H9 (cell line): ENCODE measurements around the gene FARP1. TPM values are rescaled to one million over a fixed set of nuclear protein-coding genes. Genes with fewer than 3 reads are reported as not detected.

Source experiments
- DNase-seq: peaks from one replicate; pipeline ENCODE4 v3.0.0-alpha.2; 2017
- H2AFZ ChIP-seq: one replicate; pipeline ENCODE4 v1.6.1; 2013; ENCODE audit warnings: mild to moderate bottlenecking, low read length, control low read depth, moderate library complexity
- H2AK5ac ChIP-seq: 2 replicates; pipeline ENCODE4 v1.6.1; 2013; ENCODE audit warnings: low read length, control low read depth, mixed read lengths; ENCODE audit not compliant: insufficient read length
- H2BK120ac ChIP-seq: one replicate; pipeline ENCODE4 v1.6.1; 2013; ENCODE audit warnings: low read depth, mild to moderate bottlenecking, low read length, control low read depth, inconsistent platforms; ENCODE audit not compliant: poor library complexity, severe bottlenecking
- H2BK12ac ChIP-seq: 2 replicates; pipeline ENCODE4 v1.6.1; 2013; ENCODE audit warnings: low read length, control low read depth, mixed read lengths, low read depth; ENCODE audit not compliant: insufficient read length
- H2BK15ac ChIP-seq: 2 replicates; pipeline ENCODE4 v1.6.1; 2013; ENCODE audit warnings: low read depth, low read length, control low read depth
- H2BK20ac ChIP-seq: one replicate; pipeline ENCODE4 v1.6.1; 2013; ENCODE audit warnings: low read depth, mild to moderate bottlenecking, low read length, control low read depth, inconsistent platforms; ENCODE audit not compliant: poor library complexity, severe bottlenecking
- H2BK5ac ChIP-seq: 2 replicates; pipeline ENCODE4 v1.6.1; 2013; ENCODE audit warnings: low read length, control low read depth, mixed read lengths; ENCODE audit not compliant: insufficient read length
- H3K14ac ChIP-seq: 2 replicates; pipeline ENCODE4 v1.6.1; 2013; ENCODE audit warnings: low read length, control low read depth; ENCODE audit not compliant: insufficient read depth
- H3K18ac ChIP-seq: 2 replicates; pipeline ENCODE4 v1.6.1; 2013; ENCODE audit warnings: low read depth, mild to moderate bottlenecking, mixed read lengths, low read length, control low read depth; ENCODE audit not compliant: insufficient read length
- H3K23ac ChIP-seq: 2 replicates; pipeline ENCODE4 v1.6.1; 2013; ENCODE audit warnings: low read length, control low read depth, mixed read lengths, low read depth; ENCODE audit not compliant: insufficient read length
- H3K23me2 ChIP-seq: 2 replicates; pipeline ENCODE4 v1.6.1; 2013; ENCODE audit warnings: low read depth, mild to moderate bottlenecking, mixed read lengths, low read length, control low read depth; ENCODE audit not compliant: insufficient read length, poor library complexity, severe bottlenecking
- H3K27ac ChIP-seq: 2 replicates; pipeline ENCODE4 v1.5.1; 2013; ENCODE audit warnings: low read length, control low read depth, mixed read lengths, low read depth; ENCODE audit not compliant: insufficient read length
- H3K27me3 ChIP-seq: 2 replicates; pipeline ENCODE4 v1.6.1; 2013; ENCODE audit warnings: low read length, control low read depth, inconsistent platforms; ENCODE audit not compliant: insufficient read depth
- H3K4ac ChIP-seq: 2 replicates; pipeline ENCODE4 v1.6.1; 2013; ENCODE audit warnings: low read depth, mild to moderate bottlenecking, control low read depth, inconsistent platforms, low read length, moderate library complexity
- H3K4me1 ChIP-seq: 2 replicates; pipeline ENCODE4 v1.6.1; 2013; ENCODE audit warnings: low read length, control low read depth, inconsistent platforms; ENCODE audit not compliant: insufficient read depth
- H3K4me2 ChIP-seq: 2 replicates; pipeline ENCODE4 v1.6.1; 2013; ENCODE audit warnings: low read length, control low read depth, mixed read lengths; ENCODE audit not compliant: insufficient read length, insufficient read depth
- H3K56ac ChIP-seq: 2 replicates; pipeline ENCODE4 v1.6.1; 2013; ENCODE audit warnings: low read depth, mild to moderate bottlenecking, mixed read lengths, low read length, control low read depth; ENCODE audit not compliant: insufficient read length
- H3K79me1 ChIP-seq: 2 replicates; pipeline ENCODE4 v1.6.1; 2013; ENCODE audit warnings: low read depth, mild to moderate bottlenecking, moderate library complexity, low read length, control low read depth, inconsistent platforms; ENCODE audit not compliant: insufficient read depth, poor library complexity, severe bottlenecking
- H3K79me2 ChIP-seq: 2 replicates; pipeline ENCODE4 v1.6.1; 2013; ENCODE audit warnings: low read length, control low read depth, inconsistent platforms; ENCODE audit not compliant: insufficient read depth
- H3K9ac ChIP-seq: 2 replicates; pipeline ENCODE4 v1.6.1; 2013; ENCODE audit warnings: low read length, control low read depth, mixed read lengths; ENCODE audit not compliant: insufficient read length; ENCODE audit errors: extremely low read depth
- H3K9me3 ChIP-seq: one replicate; pipeline ENCODE4 v1.6.1; 2013; ENCODE audit warnings: low read depth, low read length, inconsistent platforms; ENCODE audit not compliant: control insufficient read depth
- H3T11ph ChIP-seq: one replicate; pipeline ENCODE4 v1.6.1; 2013; ENCODE audit warnings: mild to moderate bottlenecking, low read length, control low read depth, inconsistent platforms
- H4K20me1 ChIP-seq: one replicate; pipeline ENCODE4 v1.6.1; 2013; ENCODE audit not compliant: control insufficient read depth, insufficient read length, insufficient read depth
- H4K5ac ChIP-seq: 2 replicates; pipeline ENCODE4 v1.6.1; 2013; ENCODE audit warnings: low read depth, mild to moderate bottlenecking, mixed read lengths, low read length, control low read depth; ENCODE audit not compliant: insufficient read length
- H4K8ac ChIP-seq: replicated peaks from 2 replicates; pipeline ENCODE4 v1.6.1; 2013; ENCODE audit warnings: low read length, control low read depth, mixed read lengths, low read depth; ENCODE audit not compliant: insufficient read length
- H4K91ac ChIP-seq: 2 replicates; pipeline ENCODE4 v1.6.1; 2013; ENCODE audit warnings: low read depth, mild to moderate bottlenecking, moderate library complexity, mixed read lengths, low read length, control low read depth; ENCODE audit not compliant: insufficient read length
- H3K27ac Mint-ChIP-seq, 3 experiments: 2 replicates in 2 of 3; 3 replicates in 1 of 3; pipeline ENCODE4 v1.8.0; 2020 to 2021; ENCODE audit warnings: mixed read lengths in 3 of 3, mild to moderate bottlenecking in 1 of 3, moderate library complexity in 1 of 3
- H3K27me3 Mint-ChIP-seq: 2 replicates; pipeline ENCODE4 v1.8.0; 2021; ENCODE audit warnings: low read depth, mild to moderate bottlenecking, moderate library complexity, mixed read lengths
- H3K36me3 Mint-ChIP-seq, 3 experiments: 2 replicates in 2 of 3; 3 replicates in 1 of 3; pipeline ENCODE4 v1.8.0; 2020 to 2021; ENCODE audit warnings: low read depth in 3 of 3, mixed read lengths in 3 of 3; ENCODE audit not compliant: insufficient read depth in 1 of 3
- H3K4me1 Mint-ChIP-seq, 2 experiments: 2 replicates each; pipeline ENCODE4 v1.8.0; 2020; ENCODE audit warnings: mixed read lengths in 2 of 2
- H3K4me3 Mint-ChIP-seq, 2 experiments: 2 replicates in 1 of 2; 3 replicates in 1 of 2; pipeline ENCODE4 v1.8.0; 2020 to 2021; ENCODE audit warnings: mild to moderate bottlenecking in 2 of 2, mixed read lengths in 2 of 2, moderate library complexity in 1 of 2
- H3K9me3 Mint-ChIP-seq, 2 experiments: 2 replicates in 1 of 2; 3 replicates in 1 of 2; pipeline ENCODE4 v1.8.0; 2020; ENCODE audit warnings: mild to moderate bottlenecking in 2 of 2, mixed read lengths in 2 of 2, moderate library complexity in 1 of 2
- CTCF ChIP-seq: fragments of 200-600 bp; sonication (generic); conservative IDR thresholded peaks from 3 replicates; pipeline ENCODE4 v1.8.0; 2021; ENCODE audit warnings: antibody characterized with exemption, mild to moderate bottlenecking
- WGBS: extraction: QIAGEN DNeasy Blood & Tissue Kit; methylation state at CpG from one replicate; pipeline ENCODE4 v1.1.7; 2013; ENCODE audit warnings: missing lambda C conversion rate, low lambda C conversion rate, mixed read lengths; ENCODE audit not compliant: insufficient read length; ENCODE audit errors: extremely low coverage; 5-methylcytosine and 5-hydroxymethylcytosine counted together
- total RNA-seq: library from RNA; stranded (reverse); gene quantifications from 2 replicates; pipeline ENCODE4 v1.2.1, GENCODE V29; 2021

Gene FARP1
- total RNA-seq, 1 experiment from 2014 or later, result 95.9 TPM

DNA sequence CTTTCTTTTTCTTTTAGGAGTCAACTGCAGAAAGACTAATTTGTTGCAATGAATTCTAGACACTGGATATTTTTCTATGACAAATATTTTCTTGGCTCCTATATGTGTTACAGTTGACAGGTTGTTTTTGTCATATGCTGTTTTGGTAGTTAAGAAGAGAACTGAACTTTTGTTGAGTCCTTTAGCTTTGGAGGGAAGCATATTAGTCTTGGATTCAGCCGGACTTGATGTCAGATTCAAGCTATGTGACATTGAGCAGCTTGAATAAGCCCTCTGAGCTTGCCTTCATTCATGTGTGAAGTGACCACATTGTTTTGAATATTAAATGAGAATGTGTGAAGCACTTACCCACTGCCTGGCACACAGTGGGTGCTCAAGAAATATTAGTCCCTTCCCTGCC, 216.0 kb downstream of the FARP1 start:
- no peak overlapping the region for H3K4me3 Mint-ChIP-seq
- no peak for DNase-seq
- Histone ChIP-seq H3T11ph (no peak overlapping the region), H3K79me1 (no peaks in the 10 kb centered on the region), H3K79me2 (no peaks in the 10 kb centered on the region), H3K23me2 (no peaks in the 10 kb centered on the region), H3K23ac (no peak overlapping the region), H2BK120ac (no peak overlapping the region), H2BK5ac (no peak overlapping the region), H3K4me1 (no peaks in the 10 kb centered on the region; the same call in 1 of the 2 replicates), H3K4me2 (no peak overlapping the region), H3K27me3 (no peaks in the 10 kb centered on the region), H3K27ac (no peak overlapping the region), H4K91ac (no peak overlapping the region), H3K9me3 (no peaks in the 10 kb centered on the region), H4K8ac (no peak overlapping the region), H3K56ac (no peak overlapping the region), H2BK15ac (no peak overlapping the region), H4K20me1 (no peaks in the 10 kb centered on the region), H3K9ac (no peak overlapping the region), H2AFZ (no peak overlapping the region), H3K14ac (no peak overlapping the region), H2BK12ac (no peak overlapping the region), H2BK20ac (no peak overlapping the region), H3K4ac (no peak overlapping the region), H2AK5ac (no peak overlapping the region), H3K18ac (no peak overlapping the region), H4K5ac (no peak overlapping the region)
- no peaks in the 10 kb centered on the region; a peak in 2 of 7 replicates for H3K36me3 Mint-ChIP-seq
- peaks cover 16 to 22% of the 10 kb centered on the region in 2 experiments for H3K4me1 Mint-ChIP-seq
- H3K27me3 Mint-ChIP-seq, result no peaks in the 10 kb centered on the region
- no CpG with 5 or more reads among the region's 1 CpG for WGBS
- H3K9me3 Mint-ChIP-seq, result no peaks in the 10 kb centered on the region
- no peak for TF ChIP-seq CTCF
- no peak overlapping the region for H3K27ac Mint-ChIP-seq
